Inflammatory macrophage treated with lipopolysaccharide for 1 hour (primary cell): Measurements from ENCODE around the gene PIANP.
A peak's percentile ranks its signal among the peaks of the same experiment; 100 is the strongest.
"Not testable (repeated sequence)": the region's sequence is repeated elsewhere in the genome, so short reads cannot be mapped to it uniquely, and the experiment has no call there.

Experiments
- DNase-seq, 2 donors: peaks; one replicate each; pipeline ENCODE4 v3.0.0-alpha.2; 2020 to 2022

Gene PIANP

GRCh38 chr12:6700646-6701051, at the start of gene PIANP:
TSS of gene PIANP (minus strand) at chr12:6700815. CDS start at chr12:6698061, 2,754 bp downstream.
- DNase-seq = no peak

- DNase-seq = no peak
Measured at GRCh38 chr12:6748761-6749160, 48.1 kb upstream of the PIANP start.

- peak; percentile 51 to 80 for DNase-seq
Measured at GRCh38 chr12:6747216-6747615, 46.6 kb upstream of the PIANP start.

GRCh38 chr12:6745741-6746525, 45.3 kb upstream of the PIANP start:
- DNase-seq = peak; percentile 77 to 93

GRCh38 chr12:6743300-6743699, 42.7 kb upstream of the PIANP start:
- peak; percentile 48 to 84 for DNase-seq

GRCh38 chr12:6742834-6743233, 42.2 kb upstream of the PIANP start:
- peak; percentile 62 to 76 for DNase-seq

- DNase-seq = not testable (repeated sequence)
Measured at GRCh38 chr12:6742080-6742479, 41.5 kb upstream of the PIANP start.

GRCh38 chr12:6736754-6737153, 36.1 kb upstream of the PIANP start:
- DNase-seq = no peak

- peak; percentile 38 to 58 for DNase-seq
Measured at GRCh38 chr12:6735448-6736191, 35.0 kb upstream of the PIANP start.

- no peak for DNase-seq
Measured at GRCh38 chr12:6734506-6735387, 34.1 kb upstream of the PIANP start.

GRCh38 chr12:6730169-6730568, 29.6 kb upstream of the PIANP start:
- no peak for DNase-seq

GRCh38 chr12:6729186-6729585, 28.6 kb upstream of the PIANP start:
- no peak for DNase-seq

- no peak for DNase-seq
Measured at GRCh38 chr12:6725350-6725749, 24.7 kb upstream of the PIANP start.

- peak; percentile 34 to 46 for DNase-seq
Measured at GRCh38 chr12:6724409-6724797, 23.8 kb upstream of the PIANP start.

GRCh38 chr12:6723607-6724408, 23.2 kb upstream of the PIANP start, which contains the start of gene COPS7A:
TSS of gene COPS7A (plus strand) at chr12:6724046. CDS start at chr12:6724657, 611 bp downstream.
- DNase-seq = peak; percentile 98

GRCh38 chr12:6722863-6723262, 22.2 kb upstream of the PIANP start:
- no peak for DNase-seq

GRCh38 chr12:6716874-6717437, 16.3 kb upstream of the PIANP start:
- no peak for DNase-seq

GRCh38 chr12:6716031-6716873, 15.6 kb upstream of the PIANP start:
- DNase-seq = not testable (repeated sequence)

GRCh38 chr12:6708960-6709394, 8.4 kb upstream of the PIANP start:
- DNase-seq = no peak

GRCh38 chr12:6708351-6708750, 7.7 kb upstream of the PIANP start:
- DNase-seq = not testable (repeated sequence)

- DNase-seq = no peak
Measured at GRCh38 chr12:6703631-6704030, 3.0 kb upstream of the PIANP start.
